DOHH2 (cell line): Measurements from ENCODE around the gene ZXDB.
"Not testable (repeated sequence)": the region's sequence is repeated elsewhere in the genome, so short reads cannot be mapped to it uniquely, and the experiment has no call there.

ENCODE experiments used
- H3F3A ChIP-seq: fragments of 200-600 bp; sonication (generic), shearing (Covaris generic); 2 replicates; pipeline ENCODE4 v1.6.0; 2016; ENCODE audit warnings: antibody characterized with exemption, mild to moderate bottlenecking; ENCODE audit not compliant: control insufficient read depth, insufficient read depth
- H3K27ac ChIP-seq: fragments of 200-600 bp; sonication (generic); 2 replicates; pipeline ENCODE4 v1.5.1; 2014; ENCODE audit warnings: low read depth, mild to moderate bottlenecking, low read length, moderate library complexity
- H3K27me3 ChIP-seq: fragments of 200-600 bp; sonication (generic); 2 replicates; pipeline ENCODE4 v1.6.1; 2014; ENCODE audit warnings: mild to moderate bottlenecking, low read length, mixed read lengths; ENCODE audit not compliant: control insufficient read depth
- H3K36me3 ChIP-seq: fragments of 200-600 bp; sonication (generic); 2 replicates; pipeline ENCODE4 v1.6.1; 2014; ENCODE audit warnings: mild to moderate bottlenecking, low read length, moderate library complexity, mixed read lengths; ENCODE audit not compliant: control insufficient read depth
- H3K4me1 ChIP-seq: fragments of 200-600 bp; sonication (generic); 2 replicates; pipeline ENCODE4 v1.6.1; 2014; ENCODE audit warnings: mild to moderate bottlenecking, low read length, mixed read lengths; ENCODE audit not compliant: control insufficient read depth
- H3K4me2 ChIP-seq: fragments of 200-600 bp; sonication (generic); 2 replicates; pipeline ENCODE4 v1.6.0; 2014; ENCODE audit warnings: mild to moderate bottlenecking, low read length, moderate library complexity
- H3K4me3 ChIP-seq: fragments of 200-600 bp; sonication (generic); 2 replicates; pipeline ENCODE4 v1.5.1; 2014; ENCODE audit warnings: mild to moderate bottlenecking, low read length, mixed read lengths
- H3K79me2 ChIP-seq: fragments of 200-600 bp; sonication (generic); 2 replicates; pipeline ENCODE4 v1.6.1; 2014; ENCODE audit warnings: mild to moderate bottlenecking, low read length, mixed read lengths; ENCODE audit not compliant: control insufficient read depth
- H3K9me2 ChIP-seq: fragments of 200-600 bp; sonication (generic); replicated peaks from 2 replicates; pipeline ENCODE4 v1.6.1; 2014; ENCODE audit warnings: mild to moderate bottlenecking, low read length, mixed read lengths; ENCODE audit not compliant: control insufficient read depth
- H3K9me3 ChIP-seq: fragments of 200-600 bp; sonication (generic); 2 replicates; pipeline ENCODE4 v1.6.1; 2014; ENCODE audit warnings: antibody characterized with exemption, low read length, mixed read lengths; ENCODE audit not compliant: control insufficient read depth, insufficient read depth
- H4K20me1 ChIP-seq: fragments of 200-600 bp; sonication (generic); 2 replicates; pipeline ENCODE4 v1.6.0; 2014; ENCODE audit warnings: low read depth, mild to moderate bottlenecking, antibody characterized with exemption, low read length, moderate library complexity; ENCODE audit not compliant: control insufficient read depth, insufficient read depth
- EZH2phosphoT487 ChIP-seq: fragments of 200-600 bp; sonication (generic); IDR thresholded peaks from 2 replicates; pipeline ENCODE4 v1.6.1; 2017; ENCODE audit warnings: borderline replicate concordance, mild to moderate bottlenecking, antibody characterized with exemption, low read length, moderate library complexity, mixed read lengths
- TF ChIP-seq, protein P1 (sequence below): fragments of 200-600 bp; sonication (generic); IDR thresholded peaks from one replicate; pipeline ENCODE4 v1.5.1; 2014; ENCODE audit warnings: antibody characterized with exemption, mild to moderate bottlenecking, low read depth, low read length; ENCODE audit not compliant: poor library complexity, severe bottlenecking

Gene ZXDB

DNA sequence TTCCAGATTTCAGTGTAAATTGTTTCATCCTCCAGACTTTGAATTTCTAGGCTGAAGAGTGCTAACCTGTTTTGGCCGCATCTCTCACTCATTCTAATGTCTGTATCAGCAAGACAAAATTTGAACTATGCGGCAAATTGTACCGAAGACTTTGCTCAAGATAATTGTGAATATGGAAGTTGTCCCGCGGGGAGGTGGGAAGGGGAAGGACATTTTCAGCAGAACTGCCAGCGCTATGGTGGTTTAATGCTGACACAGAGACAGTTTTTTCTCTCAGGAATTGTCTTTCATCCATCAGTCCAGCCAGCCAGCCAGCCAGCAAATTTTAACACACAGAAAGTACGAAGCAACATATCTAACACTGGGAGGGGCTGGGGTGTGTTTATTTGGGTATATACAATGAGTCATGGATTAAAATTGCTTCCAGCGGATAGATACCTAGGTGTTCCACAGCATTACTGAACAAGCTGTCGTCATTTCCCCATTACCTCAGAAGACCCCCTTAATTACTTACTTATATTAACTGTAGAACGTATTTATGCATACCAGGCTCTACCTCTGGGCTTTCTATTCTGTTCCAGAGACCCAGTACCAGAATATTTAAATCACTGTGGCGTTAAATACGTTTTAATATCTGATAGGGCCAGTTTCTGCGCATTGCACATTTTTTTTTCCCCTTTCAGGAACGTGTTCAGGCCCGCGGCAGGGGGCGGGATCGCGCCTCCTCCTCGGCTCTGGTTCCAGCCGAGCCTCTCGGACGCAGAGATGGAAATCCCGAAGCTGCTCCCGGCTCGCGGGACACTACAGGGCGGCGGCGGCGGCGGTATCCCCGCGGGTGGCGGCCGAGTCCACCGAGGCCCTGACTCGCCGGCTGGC, at the start of gene ZXDB:
ZXDB (plus strand) TSS at position 728 of the 876 bp plus-strand sequence; CDS start at position 766, 38 bp downstream.
- H3K27me3 ChIP-seq, H3K36me3 ChIP-seq, H3F3A ChIP-seq, H3K9me2 ChIP-seq, H3K9me3 ChIP-seq, H3K27ac ChIP-seq, H4K20me1 ChIP-seq: not testable (repeated sequence)
- Histone ChIP-seq H3K4me1 (peaks cover 17% of the 10 kb centered on the region), H3K4me2 (peak within 1 kb of the TSS; percentile 73), H3K4me3 (peak within 1 kb of the TSS; percentile 75), H3K79me2 (peaks cover 42% of the 10 kb centered on the region)

DNA sequence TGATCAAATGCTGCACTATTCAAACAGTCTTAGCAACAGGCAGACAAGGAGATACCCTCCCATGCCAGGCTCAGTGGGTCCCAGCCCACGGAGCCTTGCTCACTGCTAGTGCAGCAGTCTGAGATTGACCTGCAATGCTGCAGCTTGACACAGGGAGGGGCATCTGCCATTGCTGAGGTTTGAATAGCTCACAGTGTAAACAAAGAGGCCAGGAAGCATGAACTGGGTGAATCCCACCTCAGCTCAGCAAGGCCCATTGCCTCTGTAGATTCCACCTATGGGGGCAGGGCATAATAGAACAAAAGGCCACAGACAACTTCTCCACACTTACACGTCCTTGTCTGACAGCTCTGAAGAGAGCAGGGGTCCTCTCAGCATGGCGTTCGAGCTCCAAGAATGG, 26.6 kb upstream of the ZXDB start:
- no peak overlapping the region for H3K4me3 ChIP-seq
- no peaks in the 10 kb centered on the region for H4K20me1 ChIP-seq
- H3K4me1 ChIP-seq, result no peaks in the 10 kb centered on the region
- no peak overlapping the region for H3K4me2 ChIP-seq
- no peaks in the 10 kb centered on the region for H3K9me2 ChIP-seq
- no peaks in the 10 kb centered on the region for H3K9me3 ChIP-seq
- no peaks in the 10 kb centered on the region for H3K79me2 ChIP-seq
- TF ChIP-seq EZH2phosphoT487, result no peak
- TF ChIP-seq, protein P1, sequence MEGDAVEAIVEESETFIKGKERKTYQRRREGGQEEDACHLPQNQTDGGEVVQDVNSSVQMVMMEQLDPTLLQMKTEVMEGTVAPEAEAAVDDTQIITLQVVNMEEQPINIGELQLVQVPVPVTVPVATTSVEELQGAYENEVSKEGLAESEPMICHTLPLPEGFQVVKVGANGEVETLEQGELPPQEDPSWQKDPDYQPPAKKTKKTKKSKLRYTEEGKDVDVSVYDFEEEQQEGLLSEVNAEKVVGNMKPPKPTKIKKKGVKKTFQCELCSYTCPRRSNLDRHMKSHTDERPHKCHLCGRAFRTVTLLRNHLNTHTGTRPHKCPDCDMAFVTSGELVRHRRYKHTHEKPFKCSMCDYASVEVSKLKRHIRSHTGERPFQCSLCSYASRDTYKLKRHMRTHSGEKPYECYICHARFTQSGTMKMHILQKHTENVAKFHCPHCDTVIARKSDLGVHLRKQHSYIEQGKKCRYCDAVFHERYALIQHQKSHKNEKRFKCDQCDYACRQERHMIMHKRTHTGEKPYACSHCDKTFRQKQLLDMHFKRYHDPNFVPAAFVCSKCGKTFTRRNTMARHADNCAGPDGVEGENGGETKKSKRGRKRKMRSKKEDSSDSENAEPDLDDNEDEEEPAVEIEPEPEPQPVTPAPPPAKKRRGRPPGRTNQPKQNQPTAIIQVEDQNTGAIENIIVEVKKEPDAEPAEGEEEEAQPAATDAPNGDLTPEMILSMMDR, result no peak
- no peak overlapping the region for H3K27ac ChIP-seq
- H3K27me3 ChIP-seq, result no peaks in the 10 kb centered on the region
- H3K36me3 ChIP-seq, result no peaks in the 10 kb centered on the region
- H3F3A ChIP-seq, result no peaks in the 10 kb centered on the region

- no peaks in the 10 kb centered on the region for H3K27me3 ChIP-seq
- H3K4me2 ChIP-seq, result no peak overlapping the region
- no peaks in the 10 kb centered on the region for H3K9me2 ChIP-seq
- H3K4me1 ChIP-seq, result no peaks in the 10 kb centered on the region
- H3K9me3 ChIP-seq, result no peaks in the 10 kb centered on the region
- no peak overlapping the region for H3K27ac ChIP-seq
- H3K4me3 ChIP-seq, result no peak overlapping the region
- no peaks in the 10 kb centered on the region for H4K20me1 ChIP-seq
- H3K36me3 ChIP-seq, result no peaks in the 10 kb centered on the region
- no peaks in the 10 kb centered on the region for H3F3A ChIP-seq
- no peaks in the 10 kb centered on the region for H3K79me2 ChIP-seq
- TF ChIP-seq, protein P1, result peak; percentile 32
- no peak for TF ChIP-seq EZH2phosphoT487
These were observed 18.1 kb upstream of the ZXDB start for GRCh38 chrX:57573754-57574153.

GRCh38 chrX:57582948-57583347, 8.9 kb upstream of the ZXDB start:
- not testable (repeated sequence) for H3K4me3 ChIP-seq, H3K27me3 ChIP-seq, H3F3A ChIP-seq, H3K9me2 ChIP-seq, H3K9me3 ChIP-seq, H3K79me2 ChIP-seq, H4K20me1 ChIP-seq, H3K4me2 ChIP-seq, H3K27ac ChIP-seq, H3K4me1 ChIP-seq, H3K36me3 ChIP-seq
- TF ChIP-seq, protein P1, result peak; percentile 13
